Breast epithelium (tissue), 4 donors: Measurements from ENCODE around the gene ZNF330. TPM values are rescaled to one million over a fixed set of nuclear protein-coding genes. Genes with fewer than 3 reads are reported as not detected.

Experiments
- DNase-seq, 2 donors: peaks; one replicate each; pipeline ENCODE4 v3.0.0-alpha.2; 2019; ENCODE audit warnings: low spot score in 2 of 2
- H3K27ac ChIP-seq, 2 donors: fragments of 200-600 bp; sonication (generic) in 1 of 2; one replicate each; pipeline ENCODE4 v1.5.1; 2016 to 2019; ENCODE audit warnings: mild to moderate bottlenecking in 1 of 2
- H3K27me3 ChIP-seq, 2 donors: fragments of 200-600 bp; sonication (generic) in 1 of 2; one replicate each; pipeline versions ENCODE4 v1.5.1 to v1.6.0; 2017 to 2019; ENCODE audit warnings: control low read depth in 1 of 2, mild to moderate bottlenecking in 1 of 2
- H3K36me3 ChIP-seq: fragments of 200-600 bp; one replicate; pipeline ENCODE4 v1.5.1; 2019
- H3K4me1 ChIP-seq, 2 donors: fragments of 200-600 bp; sonication (generic); one replicate each; pipeline ENCODE4 v1.5.1; 2016 to 2019; ENCODE audit warnings: control low read depth in 1 of 2
- H3K4me3 ChIP-seq, 3 donors: fragments of 200-600 bp; sonication (generic); 1 replicate in 2 of 3; 2 replicates in 1 of 3; pipeline ENCODE4 v1.5.1; 2016 to 2019; ENCODE audit warnings: mild to moderate bottlenecking in 3 of 3, moderate library complexity in 2 of 3
- H3K9me3 ChIP-seq, 2 donors: fragments of 200-600 bp; sonication (generic) in 1 of 2; one replicate each; pipeline ENCODE4 v1.5.1; 2016 to 2019; ENCODE audit warnings: control low read depth in 1 of 2
- POLR2A ChIP-seq: fragments of 450-650 bp; IDR thresholded peaks from one replicate; pipeline ENCODE4 v1.6.1; 2016; ENCODE audit warnings: antibody characterized with exemption, mild to moderate bottlenecking, moderate library complexity
- POLR2AphosphoS5 ChIP-seq, 3 donors: sonication (generic); formaldehyde crosslinking; IDR thresholded peaks; one replicate each; pipeline ENCODE4 v1.6.1; 2017; ENCODE audit warnings: antibody characterized with exemption in 3 of 3
- intact Hi-C: fragments of 100-400 bp; cut with DNase I; formaldehyde crosslinking; loops from one replicate; pipeline ENCODE4 v1.15.1; 2023; ENCODE audit warnings: low total_unique reads
- total RNA-seq, 3 donors: library from RNA; depleted of rRNA; stranded (reverse); fragments of >200 nt; gene quantifications; one replicate each; pipeline ENCODE4 v1.1.0, GENCODE V29; 2016
- TF ChIP-seq, protein P1 (sequence below), 3 donors: fragments of 450-650 bp; IDR thresholded peaks; one replicate each; pipeline ENCODE4 v1.5.1; 2016 to 2017; ENCODE audit warnings: antibody characterized with exemption in 3 of 3, mild to moderate bottlenecking in 3 of 3, moderate library complexity in 3 of 3

Gene ZNF330
- total RNA-seq, 3 donors from 2014 or later, result 27.5 to 68.0 (median 38.3) TPM

DNA sequence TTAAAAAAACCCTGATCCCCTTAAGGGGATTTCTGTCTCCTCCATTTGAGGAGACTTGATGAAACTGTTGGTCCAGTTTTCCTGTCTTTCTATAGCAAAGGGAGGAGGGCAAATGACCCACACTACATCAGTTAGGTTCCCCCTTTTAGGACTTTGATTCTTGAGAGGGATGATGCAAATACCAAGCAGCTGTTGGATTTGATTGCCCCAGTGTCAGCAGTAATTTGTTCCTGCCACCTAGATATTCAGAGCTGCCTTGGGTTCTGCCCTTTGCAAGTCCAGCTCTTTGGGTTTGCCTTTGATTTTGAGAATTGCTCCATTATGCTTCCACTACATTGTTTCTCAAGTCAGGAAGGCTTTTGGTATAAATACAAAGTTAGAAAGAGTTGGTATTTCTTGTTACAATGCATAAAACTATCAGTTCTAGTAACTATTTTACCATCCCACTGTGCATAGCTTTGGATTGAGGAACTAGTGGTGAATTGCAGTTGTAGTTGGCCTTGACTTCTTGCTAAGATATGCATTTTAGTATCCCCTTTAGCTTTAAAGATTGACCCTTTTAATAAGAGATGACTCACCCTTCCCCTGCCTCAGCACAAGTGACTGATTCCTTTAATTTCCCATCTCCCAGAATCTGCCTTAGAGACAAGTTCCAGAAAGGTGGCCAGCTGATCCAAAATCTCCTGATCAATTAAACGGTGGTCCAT is 24.3 kb upstream of the ZNF330 start:
- Histone ChIP-seq H3K27ac (no peak overlapping the region), H3K36me3 (no peaks in the 10 kb centered on the region), H3K4me3 (no peak overlapping the region), H3K27me3 (no peaks in the 10 kb centered on the region), H3K4me1 (no peaks in the 10 kb centered on the region), H3K9me3 (peaks cover 0 to 8% of the 10 kb centered on the region in 2 donors)
- intact Hi-C loops, result no loop called here
- no peak for TF ChIP-seq POLR2A
- TF ChIP-seq POLR2AphosphoS5 (IDR thresholded peaks at IDR 0.05), result no peak
- TF ChIP-seq, protein P1, sequence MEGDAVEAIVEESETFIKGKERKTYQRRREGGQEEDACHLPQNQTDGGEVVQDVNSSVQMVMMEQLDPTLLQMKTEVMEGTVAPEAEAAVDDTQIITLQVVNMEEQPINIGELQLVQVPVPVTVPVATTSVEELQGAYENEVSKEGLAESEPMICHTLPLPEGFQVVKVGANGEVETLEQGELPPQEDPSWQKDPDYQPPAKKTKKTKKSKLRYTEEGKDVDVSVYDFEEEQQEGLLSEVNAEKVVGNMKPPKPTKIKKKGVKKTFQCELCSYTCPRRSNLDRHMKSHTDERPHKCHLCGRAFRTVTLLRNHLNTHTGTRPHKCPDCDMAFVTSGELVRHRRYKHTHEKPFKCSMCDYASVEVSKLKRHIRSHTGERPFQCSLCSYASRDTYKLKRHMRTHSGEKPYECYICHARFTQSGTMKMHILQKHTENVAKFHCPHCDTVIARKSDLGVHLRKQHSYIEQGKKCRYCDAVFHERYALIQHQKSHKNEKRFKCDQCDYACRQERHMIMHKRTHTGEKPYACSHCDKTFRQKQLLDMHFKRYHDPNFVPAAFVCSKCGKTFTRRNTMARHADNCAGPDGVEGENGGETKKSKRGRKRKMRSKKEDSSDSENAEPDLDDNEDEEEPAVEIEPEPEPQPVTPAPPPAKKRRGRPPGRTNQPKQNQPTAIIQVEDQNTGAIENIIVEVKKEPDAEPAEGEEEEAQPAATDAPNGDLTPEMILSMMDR (IDR thresholded peaks at IDR 0.05), result no peak
- DNase-seq, result no peak

DNA sequence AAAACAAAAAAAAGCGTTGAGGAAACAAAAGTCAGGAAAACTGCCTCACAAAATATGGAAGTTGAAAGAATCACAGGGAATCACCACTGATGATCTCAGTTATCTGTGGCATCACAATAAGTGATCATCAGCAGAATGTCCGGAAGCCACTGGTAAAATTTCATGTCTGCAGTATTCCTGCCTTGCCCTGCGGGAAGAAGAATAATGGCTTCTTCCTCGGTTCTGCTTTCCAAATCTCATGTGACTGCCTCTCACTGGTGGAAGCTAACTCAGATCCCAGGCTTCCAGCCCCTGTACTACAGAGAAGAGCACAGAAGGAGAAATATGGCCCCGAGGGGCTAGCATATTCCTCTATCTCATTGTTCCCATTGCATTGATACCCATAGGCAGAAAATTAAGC is 12.7 kb upstream of the ZNF330 start:
- H3K9me3 ChIP-seq, result no peaks in the 10 kb centered on the region
- no peaks in the 10 kb centered on the region for H3K27me3 ChIP-seq
- no peaks in the 10 kb centered on the region for H3K4me1 ChIP-seq
- H3K4me3 ChIP-seq, result no peak overlapping the region
- no peak for TF ChIP-seq POLR2A
- TF ChIP-seq, protein P1 (IDR thresholded peaks at IDR 0.05), result no peak
- no peak for TF ChIP-seq POLR2AphosphoS5 (IDR thresholded peaks at IDR 0.05)
- intact Hi-C loops, result no loop called here
- H3K36me3 ChIP-seq, result no peaks in the 10 kb centered on the region
- H3K27ac ChIP-seq, result no peak overlapping the region
- DNase-seq, result no peak

DNA sequence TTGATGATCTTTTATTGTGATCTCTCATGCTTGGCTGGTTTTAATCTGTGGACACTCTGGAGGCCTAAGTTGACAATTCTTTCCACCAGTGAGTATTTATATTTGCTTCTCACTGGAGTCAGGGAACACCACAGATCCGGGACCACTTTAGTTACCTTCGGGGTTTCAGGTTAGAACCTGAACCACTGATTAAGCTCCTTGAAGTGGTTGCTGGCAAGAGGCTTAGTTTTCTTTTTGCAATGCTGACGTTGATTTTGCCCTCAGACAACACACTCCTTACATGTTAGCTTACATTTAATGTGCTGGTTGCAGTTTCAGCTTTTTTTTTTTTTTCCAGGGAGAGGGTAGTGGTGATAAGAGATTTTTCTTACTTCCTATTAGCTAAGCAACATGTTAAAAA is 10.5 kb upstream of the ZNF330 start:
- Histone ChIP-seq H3K4me1 (no peaks in the 10 kb centered on the region), H3K27ac (no peak overlapping the region), H3K36me3 (no peaks in the 10 kb centered on the region), H3K4me3 (no peak overlapping the region), H3K9me3 (no peaks in the 10 kb centered on the region), H3K27me3 (no peaks in the 10 kb centered on the region)
- intact Hi-C loops, result no loop called here
- no peak for DNase-seq
- TF ChIP-seq, protein P1 (IDR thresholded peaks at IDR 0.05), result no peak
- no peak for TF ChIP-seq POLR2AphosphoS5 (IDR thresholded peaks at IDR 0.05)
- no peak for TF ChIP-seq POLR2A

DNA sequence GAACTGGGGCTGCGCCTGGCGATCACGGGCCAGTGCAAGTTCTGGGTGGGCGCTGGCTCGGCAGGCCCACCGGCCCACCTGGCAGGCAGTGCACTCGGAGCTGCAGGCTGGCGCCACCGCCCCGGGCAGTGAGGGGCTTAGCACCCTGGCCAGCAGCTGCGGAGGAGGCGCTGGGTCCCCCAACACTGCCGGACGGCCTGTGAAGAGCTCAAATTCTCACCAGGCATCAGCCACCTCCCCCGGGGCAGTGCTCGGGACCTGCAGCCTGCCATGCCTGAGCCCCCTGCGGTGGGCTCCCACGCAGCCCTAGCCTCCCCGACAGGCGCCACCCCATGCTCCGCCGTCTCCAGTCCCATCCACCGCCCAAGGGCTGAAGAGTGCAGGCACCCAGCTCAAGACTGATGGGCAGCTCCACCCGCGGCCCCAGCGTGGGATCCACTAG is 7.1 kb upstream of the ZNF330 start:
- no peaks in the 10 kb centered on the region for H3K27me3 ChIP-seq
- no peaks in the 10 kb centered on the region for H3K4me1 ChIP-seq
- H3K36me3 ChIP-seq, result no peaks in the 10 kb centered on the region
- no peak overlapping the region for H3K4me3 ChIP-seq
- H3K9me3 ChIP-seq, result no peaks in the 10 kb centered on the region
- no peak for TF ChIP-seq POLR2A
- TF ChIP-seq, protein P1 (IDR thresholded peaks at IDR 0.05), result no peak
- TF ChIP-seq POLR2AphosphoS5 (IDR thresholded peaks at IDR 0.05), result no peak
- intact Hi-C loops, result no loop called here
- DNase-seq, result no peak
- no peak overlapping the region for H3K27ac ChIP-seq

DNA sequence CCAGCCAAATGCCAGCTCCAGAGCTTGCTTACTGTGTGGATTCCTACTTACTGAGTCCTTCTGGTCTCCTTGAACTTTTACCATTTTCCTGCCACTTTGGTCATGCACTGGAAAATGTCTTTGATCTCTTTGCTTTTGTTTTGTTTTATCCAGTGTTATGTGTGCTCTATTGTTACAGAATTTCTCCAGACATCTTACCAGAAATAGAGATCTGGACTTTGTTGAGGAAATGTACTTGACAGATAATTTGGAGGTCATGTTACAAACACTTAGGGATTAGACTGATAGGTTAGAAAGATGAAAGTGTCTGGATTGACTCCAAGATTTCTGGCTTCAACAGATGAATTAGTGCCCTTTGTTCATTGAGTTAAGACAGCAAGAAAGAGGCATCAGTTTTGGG is 5.7 kb upstream of the ZNF330 start:
- intact Hi-C loops, result no loop called here
- Histone ChIP-seq H3K27me3 (no peaks in the 10 kb centered on the region), H3K4me3 (no peak overlapping the region), H3K36me3 (no peaks in the 10 kb centered on the region), H3K27ac (no peak overlapping the region), H3K9me3 (no peaks in the 10 kb centered on the region), H3K4me1 (no peaks in the 10 kb centered on the region)
- no peak for DNase-seq
- TF ChIP-seq, protein P1 (IDR thresholded peaks at IDR 0.05), result no peak
- no peak for TF ChIP-seq POLR2AphosphoS5 (IDR thresholded peaks at IDR 0.05)
- no peak for TF ChIP-seq POLR2A
